ENCODE results near the gene MSH2.

Gene MSH2

GRCh38 chr2:47402805-47403608 is at the start of gene MSH2:
Gene MSH2 (plus strand): TSS chr2:47403156. CDS start chr2:47403192, 36 bp downstream.
- H3K79me2 ChIP-seq (ENCODE audit: low read length): peaks cover 45% of the 10 kb centered on the region
- H3K4me2 ChIP-seq (ENCODE audit: low read depth, low read length): peak within 1 kb of the TSS; percentile 89

GRCh38 chr2:47354013-47354847 is 48.7 kb upstream of the MSH2 start:
- Histone ChIP-seq H3K4me3 (ENCODE audit: low read length) (no peak overlapping the region), H3K79me2 (ENCODE audit: low read length) (no peaks in the 10 kb centered on the region), H3K27me3 (replicated peaks; ENCODE audit: insufficient read depth, low read length) (no peaks in the 10 kb centered on the region), H3K9ac (ENCODE audit: low read length) (no peak overlapping the region), H3K4me1 (ENCODE audit: low read length) (no peaks in the 10 kb centered on the region), H3K27ac (ENCODE audit: low read length) (no peak overlapping the region), H4K20me1 (ENCODE audit: insufficient read depth, low read length) (no peaks in the 10 kb centered on the region), H3K9me3 (replicated peaks; ENCODE audit: insufficient read depth, low read length) (no peaks in the 10 kb centered on the region), H3K36me3 (replicated peaks; ENCODE audit: insufficient read depth, low read length) (no peaks in the 10 kb centered on the region), H3K4me2 (ENCODE audit: low read depth, low read length) (no peak overlapping the region), H3F3A (ENCODE audit: insufficient read depth, low read length) (no peaks in the 10 kb centered on the region), H3K9me2 (replicated peaks; ENCODE audit: insufficient read depth, low read length) (no peaks in the 10 kb centered on the region), H2AFZ (ENCODE audit: low read length) (no peak overlapping the region)
- TF ChIP-seq CTCF (IDR thresholded peaks at IDR 0.05; ENCODE audit: low read length): no peak
- no peak for TF ChIP-seq EZH2phosphoT487 (IDR thresholded peaks at IDR 0.05; ENCODE audit: low read length)
- TF ChIP-seq EZH2 (optimal IDR thresholded peaks at IDR 0.05; ENCODE audit: low read depth, low read length): no peak
- DNase-seq: no peak

More at GRCh38 chr2:47402805-47403608, at the start of gene MSH2:
- peak within 1 kb of the TSS; percentile 95 for H2AFZ ChIP-seq (ENCODE audit: low read length)
- peak; percentile 96 for DNase-seq
- H3K9me2 ChIP-seq (replicated peaks; ENCODE audit: insufficient read depth, low read length): no peaks in the 10 kb centered on the region
- no peaks in the 10 kb centered on the region for H3K9me3 ChIP-seq (replicated peaks; ENCODE audit: insufficient read depth, low read length)
- no peaks in the 10 kb centered on the region for H3K27me3 ChIP-seq (replicated peaks; ENCODE audit: insufficient read depth, low read length)
- H4K20me1 ChIP-seq (ENCODE audit: insufficient read depth, low read length): no peaks in the 10 kb centered on the region
- no peaks in the 10 kb centered on the region for H3K36me3 ChIP-seq (replicated peaks; ENCODE audit: insufficient read depth, low read length)
- peaks cover 10% of the 10 kb centered on the region; the same call in 1 of the 2 replicates for H3K4me1 ChIP-seq (ENCODE audit: low read length)
- H3F3A ChIP-seq (ENCODE audit: insufficient read depth, low read length): no peaks in the 10 kb centered on the region; the same call in 1 of the 2 replicates
- H3K27ac ChIP-seq (ENCODE audit: low read length): peak within 1 kb of the TSS; percentile 81
- H3K4me3 ChIP-seq (ENCODE audit: low read length): peak within 1 kb of the TSS; percentile 96
- peak within 1 kb of the TSS; percentile 90 for H3K9ac ChIP-seq (ENCODE audit: low read length)
- no peak for TF ChIP-seq CTCF (IDR thresholded peaks at IDR 0.05; ENCODE audit: low read length)

GRCh38 chr2:47354848-47355204 is 48.1 kb upstream of the MSH2 start:
- Histone ChIP-seq H3K9ac (ENCODE audit: low read length) (no peak overlapping the region), H3K9me3 (replicated peaks; ENCODE audit: insufficient read depth, low read length) (no peaks in the 10 kb centered on the region), H3K27ac (ENCODE audit: low read length) (no peak overlapping the region), H3K4me1 (ENCODE audit: low read length) (no peaks in the 10 kb centered on the region), H3K4me3 (ENCODE audit: low read length) (no peak overlapping the region), H3K79me2 (ENCODE audit: low read length) (no peaks in the 10 kb centered on the region), H2AFZ (ENCODE audit: low read length) (no peak overlapping the region), H3F3A (ENCODE audit: insufficient read depth, low read length) (no peaks in the 10 kb centered on the region), H3K4me2 (ENCODE audit: low read depth, low read length) (no peak overlapping the region), H3K27me3 (replicated peaks; ENCODE audit: insufficient read depth, low read length) (no peaks in the 10 kb centered on the region), H3K36me3 (replicated peaks; ENCODE audit: insufficient read depth, low read length) (no peaks in the 10 kb centered on the region), H4K20me1 (ENCODE audit: insufficient read depth, low read length) (no peaks in the 10 kb centered on the region), H3K9me2 (replicated peaks; ENCODE audit: insufficient read depth, low read length) (no peaks in the 10 kb centered on the region)
- DNase-seq: no peak
- TF ChIP-seq CTCF (IDR thresholded peaks at IDR 0.05; ENCODE audit: low read length): no peak
- no peak for TF ChIP-seq EZH2phosphoT487 (IDR thresholded peaks at IDR 0.05; ENCODE audit: low read length)

All from MM.1S (cell line).